ENCODE results near the gene ZNF554. TPM values are rescaled to one million over a fixed set of nuclear protein-coding genes. Genes with fewer than 3 reads are reported as not detected.
A peak's percentile ranks its signal among the peaks of the same experiment; 100 is the strongest.

ZNF554 gene
- total and polyA plus RNA-seq, 2 experiments from 2014 or later: 4.0 to 5.5 TPM

GRCh38 chr19:2785244-2785997, 34.2 kb upstream of the ZNF554 start, which contains the start of gene THOP1:
TSS of gene THOP1 (plus strand) at chr19:2785503. CDS start at chr19:2785663, 160 bp downstream.
- Histone ChIP-seq H3K9me3 (ENCODE audit: low read depth) (no peaks in the 10 kb centered on the region), H3K4me1 (ENCODE audit: insufficient read depth) (peaks cover 17% of the 10 kb centered on the region), H3K4me2 (peak within 1 kb of the TSS; percentile 96), H3K36me3 (replicated peaks; ENCODE audit: insufficient read depth, low read depth) (no peaks in the 10 kb centered on the region), H3K9me2 (replicated peaks; ENCODE audit: insufficient read depth) (no peaks in the 10 kb centered on the region), H3K27me3 (no peaks in the 10 kb centered on the region), H3K4me3 (peak within 1 kb of the TSS; percentile 37), H4K20me1 (ENCODE audit: insufficient read depth, poor library complexity, severe bottlenecking) (peaks cover 12% of the 10 kb centered on the region), H2AFZ (peak within 1 kb of the TSS; percentile 62), H3K79me2 (peaks cover 65% of the 10 kb centered on the region), H3K27ac (peak within 1 kb of the TSS; percentile 70)
- TF ChIP-seq CTCF (IDR thresholded peaks at IDR 0.05; ENCODE audit: poor library complexity): no peak
- no peak for TF ChIP-seq EZH2 (IDR thresholded peaks at IDR 0.05; ENCODE audit: borderline replicate concordance)
- no peak for TF ChIP-seq EZH2phosphoT487 (IDR thresholded peaks at IDR 0.05; ENCODE audit: low read depth, severe bottlenecking, unreplicated experiment)
- DNase-seq (ENCODE audit: low spot score): peak; percentile 100
- under 1% methylated on average over 72 of the region's 78 CpGs for WGBS (ENCODE audit: low lambda C conversion rate, missing lambda C conversion rate)

GRCh38 chr19:2787115-2787514, 32.6 kb upstream of the ZNF554 start:
- no peak overlapping the region for H3K4me2 ChIP-seq
- peaks cover 48% of the 10 kb centered on the region for H3K79me2 ChIP-seq
- no peak overlapping the region for H3K27ac ChIP-seq
- TF ChIP-seq CTCF (IDR thresholded peaks at IDR 0.05; ENCODE audit: poor library complexity): no peak
- H3K9me3 ChIP-seq (ENCODE audit: low read depth): no peaks in the 10 kb centered on the region
- WGBS (ENCODE audit: low lambda C conversion rate, missing lambda C conversion rate): 91% methylated on average over 8 of the region's 8 CpGs
- no peaks in the 10 kb centered on the region for H3K27me3 ChIP-seq
- no peaks in the 10 kb centered on the region for H3K9me2 ChIP-seq (replicated peaks; ENCODE audit: insufficient read depth)
- H3K4me1 ChIP-seq (ENCODE audit: insufficient read depth): peaks cover 17% of the 10 kb centered on the region
- H3K4me3 ChIP-seq: no peak overlapping the region
- H2AFZ ChIP-seq: no peak overlapping the region
- H3K36me3 ChIP-seq (replicated peaks; ENCODE audit: insufficient read depth, low read depth): no peaks in the 10 kb centered on the region
- peaks cover under 1% of the 10 kb centered on the region for H4K20me1 ChIP-seq (ENCODE audit: insufficient read depth, poor library complexity, severe bottlenecking)
- DNase-seq (ENCODE audit: low spot score): no peak

GRCh38 chr19:2788237-2788636, 31.4 kb upstream of the ZNF554 start:
- WGBS (ENCODE audit: low lambda C conversion rate, missing lambda C conversion rate): 96% methylated on average over 5 of the region's 5 CpGs
- H3K79me2 ChIP-seq: peaks cover 39% of the 10 kb centered on the region
- H2AFZ ChIP-seq: no peak overlapping the region
- no peaks in the 10 kb centered on the region for H3K27me3 ChIP-seq
- no peaks in the 10 kb centered on the region for H3K9me3 ChIP-seq (ENCODE audit: low read depth)
- H3K36me3 ChIP-seq (replicated peaks; ENCODE audit: insufficient read depth, low read depth): no peaks in the 10 kb centered on the region
- no peak overlapping the region for H3K27ac ChIP-seq
- H3K9me2 ChIP-seq (replicated peaks; ENCODE audit: insufficient read depth): no peaks in the 10 kb centered on the region
- no peak for DNase-seq (ENCODE audit: low spot score)
- H3K4me1 ChIP-seq (ENCODE audit: insufficient read depth): peaks cover 17% of the 10 kb centered on the region
- TF ChIP-seq EZH2phosphoT487 (IDR thresholded peaks at IDR 0.05; ENCODE audit: low read depth, severe bottlenecking, unreplicated experiment) (no peak), CTCF (IDR thresholded peaks at IDR 0.05; ENCODE audit: poor library complexity) (no peak), EZH2 (IDR thresholded peaks at IDR 0.05; ENCODE audit: borderline replicate concordance) (no peak)
- H3K4me2 ChIP-seq: no peak overlapping the region
- H4K20me1 ChIP-seq (ENCODE audit: insufficient read depth, poor library complexity, severe bottlenecking): no peaks in the 10 kb centered on the region
- no peak overlapping the region for H3K4me3 ChIP-seq

All from hepatocyte (in vitro differentiated cells).